DOHH2 (cell line): Measurements from ENCODE around the gene ZSCAN5A.

ENCODE experiments used
- EZH2phosphoT487 ChIP-seq: fragments of 200-600 bp; sonication (generic); IDR thresholded peaks from 2 replicates; pipeline ENCODE4 v1.6.1; 2017; ENCODE audit warnings: borderline replicate concordance, mild to moderate bottlenecking, antibody characterized with exemption, low read length, moderate library complexity, mixed read lengths
- TF ChIP-seq, protein P1 (sequence below): fragments of 200-600 bp; sonication (generic); IDR thresholded peaks from one replicate; pipeline ENCODE4 v1.5.1; 2014; ENCODE audit warnings: antibody characterized with exemption, mild to moderate bottlenecking, low read depth, low read length; ENCODE audit not compliant: poor library complexity, severe bottlenecking

DNA sequence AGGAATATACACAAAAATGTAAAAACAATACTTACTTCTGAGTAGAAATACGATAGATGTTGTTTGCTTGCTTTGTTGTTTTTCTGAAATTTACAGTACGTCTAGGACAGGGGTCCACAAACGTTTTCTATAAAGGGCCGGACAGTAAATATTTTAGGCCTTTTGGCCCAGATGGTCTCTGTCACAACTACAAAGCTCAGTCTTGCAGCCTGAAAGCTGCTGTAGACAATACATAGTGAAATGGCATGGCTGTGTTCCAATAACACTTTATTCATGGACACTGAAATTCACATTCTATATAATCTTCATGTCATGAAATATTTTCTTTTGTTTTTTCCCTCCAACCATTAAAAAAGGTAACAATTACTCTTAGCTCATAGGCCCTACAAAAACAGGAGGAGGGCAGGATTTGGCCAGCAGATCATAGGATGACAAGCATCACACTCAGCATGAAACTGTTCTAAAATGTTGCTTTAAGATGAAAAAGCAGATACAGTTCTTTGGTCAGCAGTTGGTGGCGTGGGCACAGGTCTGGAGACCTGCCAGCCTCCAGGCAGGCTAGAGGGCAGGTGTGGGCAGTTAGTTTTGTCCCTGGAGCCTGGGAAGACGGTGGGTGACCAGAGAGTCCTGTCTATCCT is 42.4 kb downstream of the ZSCAN5A start, which contains the start of gene EDDM13:
- TF ChIP-seq, protein P1, sequence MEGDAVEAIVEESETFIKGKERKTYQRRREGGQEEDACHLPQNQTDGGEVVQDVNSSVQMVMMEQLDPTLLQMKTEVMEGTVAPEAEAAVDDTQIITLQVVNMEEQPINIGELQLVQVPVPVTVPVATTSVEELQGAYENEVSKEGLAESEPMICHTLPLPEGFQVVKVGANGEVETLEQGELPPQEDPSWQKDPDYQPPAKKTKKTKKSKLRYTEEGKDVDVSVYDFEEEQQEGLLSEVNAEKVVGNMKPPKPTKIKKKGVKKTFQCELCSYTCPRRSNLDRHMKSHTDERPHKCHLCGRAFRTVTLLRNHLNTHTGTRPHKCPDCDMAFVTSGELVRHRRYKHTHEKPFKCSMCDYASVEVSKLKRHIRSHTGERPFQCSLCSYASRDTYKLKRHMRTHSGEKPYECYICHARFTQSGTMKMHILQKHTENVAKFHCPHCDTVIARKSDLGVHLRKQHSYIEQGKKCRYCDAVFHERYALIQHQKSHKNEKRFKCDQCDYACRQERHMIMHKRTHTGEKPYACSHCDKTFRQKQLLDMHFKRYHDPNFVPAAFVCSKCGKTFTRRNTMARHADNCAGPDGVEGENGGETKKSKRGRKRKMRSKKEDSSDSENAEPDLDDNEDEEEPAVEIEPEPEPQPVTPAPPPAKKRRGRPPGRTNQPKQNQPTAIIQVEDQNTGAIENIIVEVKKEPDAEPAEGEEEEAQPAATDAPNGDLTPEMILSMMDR: no peak
- TF ChIP-seq EZH2phosphoT487: no peak
